ENCODE measurements around the gene HIVEP1.
"Not testable (repeated sequence)": the region's sequence is repeated elsewhere in the genome, so short reads cannot be mapped to it uniquely, and the experiment has no call there.

The HIVEP1 gene

DNA sequence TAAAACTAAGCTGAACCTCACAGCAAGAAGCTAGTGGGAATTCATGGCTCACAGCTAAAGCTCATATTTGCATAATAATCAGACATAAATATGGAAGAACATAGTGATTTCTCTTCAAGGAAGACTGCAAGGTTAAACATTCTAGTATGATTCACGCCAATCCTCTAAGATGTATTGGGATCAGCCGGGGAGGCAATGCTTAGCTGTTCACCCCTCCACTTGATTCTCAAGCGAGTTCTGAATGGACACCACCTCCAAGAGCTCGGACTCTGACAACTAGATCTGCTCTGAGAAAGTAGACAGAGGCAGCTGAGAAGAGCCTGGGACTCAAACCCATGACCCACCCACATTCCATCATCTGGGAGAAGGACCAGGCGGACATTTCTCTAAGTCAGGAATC lies 159.6 kb downstream of the HIVEP1 start:
- no peak overlapping the region for H3K4me3 ChIP-seq (replicated peaks; ENCODE audit: low read depth, low read length)
- TF ChIP-seq, protein P1, sequence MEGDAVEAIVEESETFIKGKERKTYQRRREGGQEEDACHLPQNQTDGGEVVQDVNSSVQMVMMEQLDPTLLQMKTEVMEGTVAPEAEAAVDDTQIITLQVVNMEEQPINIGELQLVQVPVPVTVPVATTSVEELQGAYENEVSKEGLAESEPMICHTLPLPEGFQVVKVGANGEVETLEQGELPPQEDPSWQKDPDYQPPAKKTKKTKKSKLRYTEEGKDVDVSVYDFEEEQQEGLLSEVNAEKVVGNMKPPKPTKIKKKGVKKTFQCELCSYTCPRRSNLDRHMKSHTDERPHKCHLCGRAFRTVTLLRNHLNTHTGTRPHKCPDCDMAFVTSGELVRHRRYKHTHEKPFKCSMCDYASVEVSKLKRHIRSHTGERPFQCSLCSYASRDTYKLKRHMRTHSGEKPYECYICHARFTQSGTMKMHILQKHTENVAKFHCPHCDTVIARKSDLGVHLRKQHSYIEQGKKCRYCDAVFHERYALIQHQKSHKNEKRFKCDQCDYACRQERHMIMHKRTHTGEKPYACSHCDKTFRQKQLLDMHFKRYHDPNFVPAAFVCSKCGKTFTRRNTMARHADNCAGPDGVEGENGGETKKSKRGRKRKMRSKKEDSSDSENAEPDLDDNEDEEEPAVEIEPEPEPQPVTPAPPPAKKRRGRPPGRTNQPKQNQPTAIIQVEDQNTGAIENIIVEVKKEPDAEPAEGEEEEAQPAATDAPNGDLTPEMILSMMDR (IDR thresholded peaks at IDR 0.05; ENCODE audit: low read length, missing control alignments): no peak
- DNase-seq (ENCODE audit: low read depth): no peak

DNA sequence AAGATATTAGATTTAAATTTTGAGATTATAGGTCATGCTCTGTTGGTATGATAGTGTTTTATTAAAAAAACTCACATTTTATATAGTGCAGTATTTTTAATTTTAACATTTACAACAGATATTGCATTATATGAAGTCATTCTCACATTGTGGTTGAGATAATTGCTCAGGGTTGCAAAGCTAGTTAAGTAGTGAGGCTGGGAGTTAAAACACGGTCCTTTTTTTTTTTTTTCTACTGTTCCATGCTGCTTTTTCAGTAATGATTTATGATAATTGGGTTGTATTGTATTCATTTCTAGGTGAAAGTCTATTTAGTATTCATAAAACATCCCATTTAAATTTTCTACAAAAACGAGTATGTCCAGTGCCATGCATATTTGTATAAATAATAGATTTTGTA lies 160.5 kb downstream of the HIVEP1 start:
- H3K4me3 ChIP-seq (replicated peaks; ENCODE audit: low read depth, low read length): no peak overlapping the region
- no peak for DNase-seq (ENCODE audit: low read depth)

DNA sequence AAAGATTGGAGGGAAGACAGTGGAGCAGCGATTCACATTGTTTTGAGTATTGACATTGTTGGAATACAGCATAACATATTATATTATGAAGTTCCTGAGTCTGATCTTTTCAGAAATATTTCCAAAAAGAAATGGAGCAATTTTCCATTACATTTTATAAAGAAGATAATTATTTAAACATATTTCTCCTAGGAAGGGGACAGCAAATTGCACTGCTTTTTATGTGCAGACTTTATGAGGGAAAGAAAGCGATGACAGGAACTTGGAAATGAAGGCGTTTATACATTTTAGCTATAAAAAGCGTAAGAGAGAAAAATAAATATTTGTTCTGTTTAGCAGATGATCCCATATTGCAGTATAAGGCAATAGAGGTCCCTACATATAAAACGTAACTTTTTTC lies 161.1 kb downstream of the HIVEP1 start:
- no peak for DNase-seq (ENCODE audit: low read depth)
- TF ChIP-seq, protein P1 (IDR thresholded peaks at IDR 0.05; ENCODE audit: low read length, missing control alignments): no peak

More for the DNA sequence above, 160.5 kb downstream of the HIVEP1 start:
- TF ChIP-seq, protein P1 (IDR thresholded peaks at IDR 0.05; ENCODE audit: low read length, missing control alignments): no peak

DNA sequence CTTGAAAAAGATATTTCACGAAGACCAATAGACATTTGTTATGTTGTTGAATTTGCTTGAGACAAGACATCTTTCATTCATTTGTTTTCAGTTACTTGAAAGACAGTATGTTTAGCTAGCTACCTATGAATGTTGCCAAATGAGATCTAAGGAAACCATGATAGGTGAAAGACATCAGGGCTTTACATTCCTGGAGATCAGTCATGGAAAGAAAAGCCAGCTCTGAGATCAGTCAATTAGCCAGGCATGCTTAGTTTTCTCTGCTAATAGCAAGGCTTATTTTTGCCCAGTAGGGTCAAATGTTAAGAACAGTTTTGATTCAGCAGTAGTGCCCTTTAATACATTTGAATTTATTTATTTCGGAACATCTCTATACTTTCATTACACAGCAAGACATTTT lies 161.5 kb downstream of the HIVEP1 start:
- TF ChIP-seq, protein P1 (IDR thresholded peaks at IDR 0.05; ENCODE audit: low read length, missing control alignments): no peak
- DNase-seq (ENCODE audit: low read depth): no peak
- H3K4me3 ChIP-seq (replicated peaks; ENCODE audit: low read depth, low read length): no peak overlapping the region

More for the DNA sequence above, 161.1 kb downstream of the HIVEP1 start:
- no peak overlapping the region for H3K4me3 ChIP-seq (replicated peaks; ENCODE audit: low read depth, low read length)

DNA sequence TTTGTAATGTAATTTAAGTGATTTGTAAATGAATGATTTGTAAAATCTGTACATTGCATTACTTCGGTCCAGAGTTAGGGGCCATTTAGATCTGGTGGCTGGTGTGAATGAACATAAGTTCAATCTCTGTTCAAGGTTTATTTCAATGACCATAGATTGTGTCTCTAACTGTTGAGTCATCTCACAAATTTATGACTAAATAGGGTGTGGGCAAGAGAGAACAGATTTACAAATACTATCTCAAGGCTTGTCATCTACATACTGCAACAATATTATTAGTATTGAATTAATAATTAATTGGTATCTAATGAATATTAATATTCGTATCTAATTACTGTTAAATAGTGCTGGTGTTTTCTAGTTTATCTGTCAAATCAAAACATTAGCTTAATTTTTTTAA lies 162.8 kb downstream of the HIVEP1 start:
- no peak overlapping the region for H3K4me3 ChIP-seq (replicated peaks; ENCODE audit: low read depth, low read length)
- peak; percentile 26 for DNase-seq (ENCODE audit: low read depth)
- TF ChIP-seq, protein P1 (IDR thresholded peaks at IDR 0.05; ENCODE audit: low read length, missing control alignments): no peak

DNA sequence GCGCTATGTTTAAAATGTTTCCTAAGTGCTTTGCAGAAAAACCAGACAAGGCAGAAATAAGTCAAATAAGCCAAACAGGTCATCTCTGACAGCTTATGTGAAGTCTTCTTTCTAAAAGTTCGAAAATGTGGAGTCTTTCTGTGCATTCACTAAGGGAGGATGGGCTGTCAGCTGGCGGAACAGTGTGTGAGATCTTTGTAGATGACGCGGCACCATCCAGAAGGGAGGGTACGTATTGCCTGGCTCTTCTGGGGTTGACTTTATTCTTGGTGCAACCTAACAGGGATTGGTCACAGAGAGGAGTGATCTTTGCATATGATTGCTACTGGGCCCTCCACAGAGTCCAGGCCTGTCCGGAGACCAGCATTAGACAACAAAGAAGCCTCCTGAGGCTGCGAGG lies 163.5 kb downstream of the HIVEP1 start:
- DNase-seq (ENCODE audit: low read depth): no peak
- TF ChIP-seq, protein P1 (IDR thresholded peaks at IDR 0.05; ENCODE audit: low read length, missing control alignments): no peak
- H3K4me3 ChIP-seq (replicated peaks; ENCODE audit: low read depth, low read length): no peak overlapping the region

DNA sequence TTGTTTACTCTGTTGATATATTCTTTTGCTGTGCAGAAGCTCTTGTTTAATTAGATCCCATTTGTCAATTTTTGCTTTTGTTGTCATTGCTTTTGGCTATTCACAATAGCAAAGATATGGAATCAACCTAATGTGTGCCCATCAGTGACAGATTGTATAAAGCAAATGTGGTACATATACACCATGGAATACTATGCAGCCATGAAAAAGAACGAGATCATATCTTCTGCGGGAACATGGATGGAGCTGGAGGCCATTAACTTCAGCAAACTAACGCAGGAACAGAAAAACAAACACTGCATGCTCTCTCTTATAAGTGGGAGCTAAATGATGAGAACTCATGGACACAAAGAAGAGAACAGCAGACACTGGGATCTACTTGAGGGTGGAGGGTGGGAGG lies 164.7 kb downstream of the HIVEP1 start:
- H3K4me3 ChIP-seq (replicated peaks; ENCODE audit: low read depth, low read length); DNase-seq (ENCODE audit: low read depth): not testable (repeated sequence)

Data from fibroblast of pulmonary artery (primary cell).